Type B pancreatic cell (in vitro differentiated cells): ENCODE measurements around the gene HNRNPD. TPM values are rescaled to one million over a fixed set of nuclear protein-coding genes. Genes with fewer than 3 reads are reported as not detected.
"Not testable (repeated sequence)": the region's sequence is repeated elsewhere in the genome, so short reads cannot be mapped to it uniquely, and the experiment has no call there.

Experiments used
- DNase-seq: peaks from one replicate; pipeline ENCODE4 v3.0.0; 2021; ENCODE audit warnings: mixed read lengths; ENCODE audit not compliant: unreplicated experiment; ENCODE audit errors: extremely low spot score
- H3K27ac Mint-ChIP-seq: 2 replicates; pipeline ENCODE4 v1.8.0; 2021; ENCODE audit warnings: mild to moderate bottlenecking, mixed read lengths
- H3K27me3 Mint-ChIP-seq: 2 replicates; pipeline ENCODE4 v1.8.0; 2021; ENCODE audit warnings: mixed read lengths
- H3K36me3 Mint-ChIP-seq: 2 replicates; pipeline ENCODE4 v1.8.0; 2021; ENCODE audit warnings: mixed read lengths
- H3K4me1 Mint-ChIP-seq: one replicate; pipeline ENCODE4 v1.8.0; 2021; ENCODE audit warnings: mixed read lengths; ENCODE audit not compliant: unreplicated experiment
- H3K4me3 Mint-ChIP-seq: 2 replicates; pipeline ENCODE4 v1.8.0; 2021; ENCODE audit warnings: mild to moderate bottlenecking, mixed read lengths
- H3K9me3 Mint-ChIP-seq: 2 replicates; pipeline ENCODE4 v1.8.0; 2021; ENCODE audit warnings: mixed read lengths
- CTCF ChIP-seq: fragments of 200-600 bp; sonication (generic); conservative IDR thresholded peaks from 2 replicates; pipeline ENCODE4 v1.5.0; 2021; ENCODE audit warnings: antibody characterized with exemption, mild to moderate bottlenecking
- long read RNA-seq: library from polyadenylated mRNA; unstranded; transcript quantifications from one replicate; pipeline ENCODE4 v2.0.0, GENCODE V29; 2020
- total RNA-seq: library from RNA; stranded (reverse); gene quantifications from 2 replicates; pipeline ENCODE4 v1.2.1, GENCODE V29; 2021; ENCODE audit warnings: low replicate concordance

Gene HNRNPD
- 225 and 367 TPM in 2 replicates for total RNA-seq
- long read RNA-seq, partial matches to known transcripts: 4 of 13 reads
- long read RNA-seq, other reads (novel, unspliced or antisense): 8 of 13 reads

GRCh38 chr4:82373816-82374625 lies at the start of gene HNRNPD:
TSS of gene HNRNPD (minus strand) at chr4:82373991. CDS start at chr4:82373678, 313 bp downstream.
- TF ChIP-seq CTCF: no peak
- H3K36me3 Mint-ChIP-seq: peaks cover 40% of the 10 kb centered on the region
- H3K4me3 Mint-ChIP-seq: peak within 1 kb of the TSS; percentile 92
- no peaks in the 10 kb centered on the region for H3K9me3 Mint-ChIP-seq
- no peaks in the 10 kb centered on the region for H3K27me3 Mint-ChIP-seq
- peak within 1 kb of the TSS; percentile 100 for H3K27ac Mint-ChIP-seq
- H3K4me1 Mint-ChIP-seq: peaks cover 26% of the 10 kb centered on the region
- DNase-seq: peak; percentile 98

GRCh38 chr4:82422616-82423015 lies 48.8 kb upstream of the HNRNPD start:
- H3K9me3 Mint-ChIP-seq: no peaks in the 10 kb centered on the region
- TF ChIP-seq CTCF: no peak
- H3K27ac Mint-ChIP-seq: peak overlapping the region; percentile 44
- no peak overlapping the region for H3K4me3 Mint-ChIP-seq
- no peaks in the 10 kb centered on the region for H3K27me3 Mint-ChIP-seq
- peaks cover 54% of the 10 kb centered on the region for H3K36me3 Mint-ChIP-seq
- no peak for DNase-seq
- H3K4me1 Mint-ChIP-seq: peaks cover 22% of the 10 kb centered on the region

- H3K27ac Mint-ChIP-seq: peak overlapping the region; percentile 44
- H3K27me3 Mint-ChIP-seq: no peaks in the 10 kb centered on the region
- peaks cover 15% of the 10 kb centered on the region for H3K4me1 Mint-ChIP-seq
- no peaks in the 10 kb centered on the region for H3K9me3 Mint-ChIP-seq
- peaks cover 48% of the 10 kb centered on the region for H3K36me3 Mint-ChIP-seq
- DNase-seq: no peak
- no peak for TF ChIP-seq CTCF
- H3K4me3 Mint-ChIP-seq: no peak overlapping the region
These were observed 48.2 kb upstream of the HNRNPD start for GRCh38 chr4:82421796-82422560.

- no peak overlapping the region for H3K27ac Mint-ChIP-seq
- peaks cover 3% of the 10 kb centered on the region for H3K4me1 Mint-ChIP-seq
- no peaks in the 10 kb centered on the region for H3K27me3 Mint-ChIP-seq
- H3K4me3 Mint-ChIP-seq: no peak overlapping the region
- no peak for TF ChIP-seq CTCF
- no peaks in the 10 kb centered on the region for H3K9me3 Mint-ChIP-seq
- peaks cover 24% of the 10 kb centered on the region for H3K36me3 Mint-ChIP-seq
- no peak for DNase-seq
These were observed 45.7 kb upstream of the HNRNPD start for GRCh38 chr4:82419451-82419850.

GRCh38 chr4:82415922-82416365 lies 42.2 kb upstream of the HNRNPD start:
- no peaks in the 10 kb centered on the region for H3K36me3 Mint-ChIP-seq
- H3K4me3 Mint-ChIP-seq: no peak overlapping the region
- TF ChIP-seq CTCF: no peak
- no peaks in the 10 kb centered on the region for H3K27me3 Mint-ChIP-seq
- no peak for DNase-seq
- no peak overlapping the region for H3K27ac Mint-ChIP-seq
- H3K9me3 Mint-ChIP-seq: no peaks in the 10 kb centered on the region
- peaks cover 3% of the 10 kb centered on the region for H3K4me1 Mint-ChIP-seq

GRCh38 chr4:82415061-82415460 lies 41.3 kb upstream of the HNRNPD start:
- not testable (repeated sequence) for DNase-seq, H3K36me3 Mint-ChIP-seq, H3K9me3 Mint-ChIP-seq, H3K4me1 Mint-ChIP-seq, H3K27ac Mint-ChIP-seq, H3K4me3 Mint-ChIP-seq, H3K27me3 Mint-ChIP-seq
